Esophagus squamous epithelium (tissue), 5 donors: ENCODE data around the gene RIPOR2. TPM values are rescaled to one million over a fixed set of nuclear protein-coding genes. Genes with fewer than 3 reads are reported as not detected.
"Not testable (repeated sequence)": the region's sequence is repeated elsewhere in the genome, so short reads cannot be mapped to it uniquely, and the experiment has no call there.

ENCODE experiments used
- DNase-seq: peaks from one replicate; lab custom pipeline; 2025; lab: John Stamatoyannopoulos, UW
- H3K27ac ChIP-seq, 4 donors: fragments of 200-600 bp; sonication (generic); one replicate each; pipeline ENCODE4 v1.5.1; 2016 to 2019; ENCODE audit warnings: mild to moderate bottlenecking in 1 of 4
- H3K27me3 ChIP-seq, 4 donors: fragments of 200-600 bp; sonication (generic); 1 replicate in 3 of 4; 2 replicates in 1 of 4; pipeline versions ENCODE4 v1.5.1 to v1.6.0; 2017 to 2021; ENCODE audit warnings: antibody characterized with exemption in 1 of 4
- H3K36me3 ChIP-seq, 3 donors: fragments of 200-600 bp; sonication (generic); one replicate each; pipeline ENCODE4 v1.5.1; 2016 to 2019
- H3K4me1 ChIP-seq, 3 donors: fragments of 200-600 bp; sonication (generic); one replicate each; pipeline ENCODE4 v1.5.1; 2017 to 2019
- H3K4me3 ChIP-seq, 4 donors: fragments of 200-600 bp; sonication (generic); 1 replicate in 3 of 4; 2 replicates in 1 of 4; pipeline ENCODE4 v1.5.1; 2016 to 2019; ENCODE audit warnings: mild to moderate bottlenecking in 2 of 4, moderate library complexity in 1 of 4
- H3K9me3 ChIP-seq, 3 donors: fragments of 200-600 bp; sonication (generic); one replicate each; pipeline ENCODE4 v1.5.1; 2016 to 2019
- POLR2A ChIP-seq, 4 donors: fragments of 450-650 bp; IDR thresholded peaks; one replicate each; pipeline ENCODE4 v1.6.1; 2017; ENCODE audit warnings: antibody characterized with exemption in 4 of 4, mild to moderate bottlenecking in 4 of 4, moderate library complexity in 3 of 4
- WGBS, 2 donors: methylation state at CpG; one replicate each; pipeline ENCODE4 v1.1.5; 2018; 5-methylcytosine and 5-hydroxymethylcytosine counted together
- intact Hi-C: fragments of 100-400 bp; cut with DNase I; formaldehyde crosslinking; loops from one replicate; pipeline ENCODE4 v1.15.0; 2022
- total RNA-seq, 4 donors: library from RNA; depleted of rRNA; stranded (reverse); fragments of >200 nt; gene quantifications; one replicate each; pipeline ENCODE4 v1.1.0, GENCODE V29; 2016
- TF ChIP-seq, protein P1 (sequence below), 6 experiments: fragments of 450-650 bp in 4 of 6; fragments of 200-600 bp in 2 of 6; sonication (generic) in 2 of 6; IDR thresholded peaks; one replicate each; pipeline ENCODE4 v1.5.1; 2016 to 2019; ENCODE audit warnings: antibody characterized with exemption in 6 of 6, mild to moderate bottlenecking in 4 of 6, moderate library complexity in 4 of 6
- donor health status: DM: yes; HTN: yes; CAD: no.

The RIPOR2 gene
- total RNA-seq, 4 donors from 2014 or later = 0.83 to 4.4 (median 3.3) TPM

DNA sequence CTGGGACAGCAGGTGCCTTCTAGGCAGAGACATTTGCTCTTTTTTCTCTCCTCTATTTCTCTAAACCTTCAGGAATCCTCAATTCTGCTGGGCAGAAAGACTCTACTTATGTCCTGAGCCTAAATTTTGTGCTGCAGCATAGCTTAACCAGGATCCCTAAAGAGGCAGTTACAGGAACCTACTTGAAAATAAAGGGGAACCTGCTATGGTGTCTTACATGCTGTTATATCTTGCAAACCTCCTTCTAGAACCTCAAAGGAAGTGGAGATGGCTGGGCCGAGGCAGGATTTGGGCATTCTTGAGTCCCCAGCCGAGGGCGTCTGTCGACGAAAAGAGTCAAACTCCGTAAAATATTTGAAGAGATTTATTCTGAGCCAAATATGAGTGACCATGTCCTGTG lies 178.1 kb downstream of the RIPOR2 start:
- no peak overlapping the region for H3K27ac ChIP-seq

DNA sequence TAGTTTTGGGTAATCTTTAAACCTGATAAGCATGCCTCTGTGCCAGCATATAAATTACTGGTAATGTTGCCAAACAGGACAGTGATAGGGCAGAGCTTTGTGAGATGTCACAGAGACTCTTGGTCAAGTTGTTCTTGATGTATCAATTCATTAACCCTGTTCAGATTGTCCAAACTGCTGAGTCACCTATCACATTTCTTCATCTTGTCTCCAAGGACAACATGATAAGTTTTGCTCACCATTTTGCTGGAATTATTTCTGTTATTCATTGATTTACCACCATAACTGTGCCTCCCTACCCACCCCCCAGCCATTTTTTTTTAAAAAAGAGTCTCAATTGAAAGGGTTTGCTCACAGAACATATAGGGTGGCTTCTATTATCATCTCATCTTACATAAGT lies 180.5 kb downstream of the RIPOR2 start:
- Histone ChIP-seq H3K9me3 (no peaks in the 10 kb centered on the region), H3K36me3 (no peaks in the 10 kb centered on the region), H3K27me3 (no peaks in the 10 kb centered on the region), H3K4me3 (no peak overlapping the region), H3K27ac (no peak overlapping the region), H3K4me1 (peaks cover 0 to 3% (median 0%) of the 10 kb centered on the region in 3 donors)
- no peak for DNase-seq
- TF ChIP-seq, protein P1, sequence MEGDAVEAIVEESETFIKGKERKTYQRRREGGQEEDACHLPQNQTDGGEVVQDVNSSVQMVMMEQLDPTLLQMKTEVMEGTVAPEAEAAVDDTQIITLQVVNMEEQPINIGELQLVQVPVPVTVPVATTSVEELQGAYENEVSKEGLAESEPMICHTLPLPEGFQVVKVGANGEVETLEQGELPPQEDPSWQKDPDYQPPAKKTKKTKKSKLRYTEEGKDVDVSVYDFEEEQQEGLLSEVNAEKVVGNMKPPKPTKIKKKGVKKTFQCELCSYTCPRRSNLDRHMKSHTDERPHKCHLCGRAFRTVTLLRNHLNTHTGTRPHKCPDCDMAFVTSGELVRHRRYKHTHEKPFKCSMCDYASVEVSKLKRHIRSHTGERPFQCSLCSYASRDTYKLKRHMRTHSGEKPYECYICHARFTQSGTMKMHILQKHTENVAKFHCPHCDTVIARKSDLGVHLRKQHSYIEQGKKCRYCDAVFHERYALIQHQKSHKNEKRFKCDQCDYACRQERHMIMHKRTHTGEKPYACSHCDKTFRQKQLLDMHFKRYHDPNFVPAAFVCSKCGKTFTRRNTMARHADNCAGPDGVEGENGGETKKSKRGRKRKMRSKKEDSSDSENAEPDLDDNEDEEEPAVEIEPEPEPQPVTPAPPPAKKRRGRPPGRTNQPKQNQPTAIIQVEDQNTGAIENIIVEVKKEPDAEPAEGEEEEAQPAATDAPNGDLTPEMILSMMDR (IDR thresholded peaks at IDR 0.05) = no peak
- no peak for TF ChIP-seq POLR2A (IDR thresholded peaks at IDR 0.05)
- intact Hi-C loops = no loop called here

More for the DNA sequence above, 178.1 kb downstream of the RIPOR2 start:
- 90 to 93% methylated on average over 6 of the region's 6 CpGs for WGBS, 2 donors
- no peaks in the 10 kb centered on the region for H3K27me3 ChIP-seq
- H3K4me1 ChIP-seq = no peaks in the 10 kb centered on the region
- TF ChIP-seq, protein P1 (IDR thresholded peaks at IDR 0.05) = no peak
- TF ChIP-seq POLR2A (IDR thresholded peaks at IDR 0.05) = no peak
- no peaks in the 10 kb centered on the region for H3K9me3 ChIP-seq
- intact Hi-C loops = no loop called here
- H3K36me3 ChIP-seq = no peaks in the 10 kb centered on the region
- no peak overlapping the region for H3K4me3 ChIP-seq
- no peak for DNase-seq

DNA sequence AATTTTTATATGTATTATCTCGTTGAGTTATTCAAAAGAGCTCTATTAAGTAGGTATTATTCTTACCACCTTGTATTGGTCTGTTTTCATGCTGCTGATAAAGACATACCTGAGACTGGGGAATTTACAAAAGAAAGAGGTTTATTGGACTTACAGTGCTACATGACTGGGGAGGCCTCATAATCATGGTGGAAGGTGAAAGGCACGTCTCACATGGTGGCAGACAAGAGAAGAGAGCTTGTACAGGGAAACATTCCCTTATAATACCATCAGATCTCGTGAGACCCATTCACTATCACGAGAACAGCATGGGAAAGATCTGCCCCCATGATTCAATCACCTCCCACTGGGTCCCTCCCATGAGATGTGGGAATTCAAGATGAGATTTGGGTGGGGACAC lies 181.4 kb downstream of the RIPOR2 start:
- H3K27ac ChIP-seq, H3K36me3 ChIP-seq, H3K27me3 ChIP-seq, H3K4me1 ChIP-seq, H3K4me3 ChIP-seq, H3K9me3 ChIP-seq, intact Hi-C loops, DNase-seq: not testable (repeated sequence)
- WGBS, 2 donors = 84 to 86% methylated on average over 4 of the region's 4 CpGs

Other genes starting within 250 kb of the RIPOR2 start
- 10 to 100 TPM; 38.5 to 82.9 (median 54.8) TPM for gene C6orf62, start 216.8 kb downstream of the RIPOR2 start, total RNA-seq
- 10 to 100 TPM; 12.4 to 24.3 (median 16.3) TPM for gene GMNN, start 161.0 kb downstream of the RIPOR2 start, total RNA-seq
- gene ARMH2, start 137.0 kb downstream of the RIPOR2 start, total RNA-seq = not detected